SU-DHL-6 (cell line): Measurements from ENCODE around the gene NTRK2.

ENCODE experiments used
- H2AFZ ChIP-seq: fragments of 200-600 bp; sonication (generic); 2 replicates; pipeline ENCODE4 v1.6.1; 2014; ENCODE audit warnings: low read depth, mild to moderate bottlenecking, moderate library complexity, mixed read lengths, antibody characterized with exemption, low read length; ENCODE audit not compliant: severe bottlenecking
- H3F3A ChIP-seq: fragments of 200-600 bp; shearing (Covaris generic); 2 replicates; pipeline ENCODE4 v1.6.0; 2016; ENCODE audit warnings: antibody characterized with exemption, mild to moderate bottlenecking; ENCODE audit not compliant: insufficient read depth
- H3K27ac ChIP-seq: fragments of 200-600 bp; sonication (generic); 2 replicates; pipeline ENCODE4 v1.5.1; 2016; ENCODE audit warnings: low read depth, mild to moderate bottlenecking, low read length, moderate library complexity, mixed read lengths
- H3K27me3 ChIP-seq: fragments of 200-600 bp; sonication (generic), shearing (Covaris generic); 2 replicates; pipeline ENCODE4 v1.6.0; 2014; ENCODE audit warnings: mild to moderate bottlenecking, low read length
- H3K36me3 ChIP-seq: fragments of 200-600 bp; sonication (generic); 2 replicates; pipeline ENCODE4 v1.6.1; 2014; ENCODE audit warnings: mild to moderate bottlenecking, low read length, mixed read lengths
- H3K4me2 ChIP-seq: fragments of 300-600, 200-600 bp; shearing (Covaris generic), sonication (generic); 2 replicates; pipeline ENCODE4 v1.6.0; 2014; ENCODE audit warnings: low read length, low read depth, mild to moderate bottlenecking; ENCODE audit not compliant: poor library complexity, severe bottlenecking
- H3K4me3 ChIP-seq: fragments of 200-600 bp; sonication (generic); 2 replicates; pipeline ENCODE4 v1.5.1; 2014; ENCODE audit warnings: antibody characterized with exemption, low read length, mild to moderate bottlenecking, mixed read lengths; ENCODE audit not compliant: insufficient read depth, poor library complexity, severe bottlenecking
- H3K79me2 ChIP-seq: fragments of 200-600 bp; sonication (generic); 2 replicates; pipeline ENCODE4 v1.6.1; 2014; ENCODE audit warnings: mild to moderate bottlenecking, low read length, moderate library complexity; ENCODE audit not compliant: insufficient read depth
- H3K9ac ChIP-seq: fragments of 200-600 bp; sonication (generic); 2 replicates; pipeline ENCODE4 v1.7.0; 2014; ENCODE audit warnings: mild to moderate bottlenecking, low read length
- H3K9me2 ChIP-seq: fragments of 200-600 bp; sonication (generic); replicated peaks from 2 replicates; pipeline ENCODE4 v1.6.1; 2014; ENCODE audit warnings: low read length; ENCODE audit not compliant: insufficient read depth
- H3K9me3 ChIP-seq: fragments of 200-600 bp; sonication (generic); 2 replicates; pipeline ENCODE4 v1.6.1; 2014; ENCODE audit warnings: low read length, mixed read lengths; ENCODE audit not compliant: insufficient read depth
- H4K20me1 ChIP-seq: fragments of 200-600 bp; sonication (generic); 2 replicates; pipeline ENCODE4 v1.6.1; 2014; ENCODE audit warnings: low read depth, mild to moderate bottlenecking, antibody characterized with exemption, low read length, moderate library complexity, mixed read lengths
- EZH2phosphoT487 ChIP-seq: fragments of 200-600 bp; sonication (generic), shearing (Covaris generic); conservative IDR thresholded peaks from 2 replicates; pipeline ENCODE4 v1.6.1; 2018; ENCODE audit warnings: mild to moderate bottlenecking, antibody characterized with exemption, low read length, moderate library complexity, mixed read lengths
- TF ChIP-seq, protein P1 (sequence below): fragments of 200-600 bp; sonication (generic); IDR thresholded peaks from one replicate; pipeline ENCODE4 v1.5.1; 2017; ENCODE audit warnings: antibody characterized with exemption, mild to moderate bottlenecking, low read length, moderate library complexity; ENCODE audit not compliant: insufficient read depth, poor library complexity, severe bottlenecking

NTRK2 gene

DNA sequence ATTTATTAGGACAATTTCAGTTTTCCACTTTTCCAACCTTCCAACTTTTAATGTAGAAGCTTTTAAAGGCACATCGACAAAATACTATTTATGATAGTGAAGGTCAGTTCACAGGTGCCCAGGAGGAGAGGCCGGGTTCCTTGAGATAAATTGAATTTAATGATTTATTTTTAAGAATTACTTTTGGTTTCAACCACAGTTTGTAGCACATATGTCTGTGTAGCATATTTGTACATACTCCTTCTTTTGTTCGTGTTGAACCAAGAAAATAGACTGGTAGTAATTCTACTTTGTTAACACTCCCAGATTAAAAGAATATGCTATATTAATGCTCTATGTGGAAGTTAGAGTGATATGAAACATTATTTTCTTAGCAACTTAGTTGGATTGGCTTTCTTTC is 46.7 kb downstream of the NTRK2 start:
- Histone ChIP-seq H3K27me3 (no peaks in the 10 kb centered on the region), H3F3A (no peaks in the 10 kb centered on the region), H3K9me2 (no peaks in the 10 kb centered on the region), H3K36me3 (no peaks in the 10 kb centered on the region), H3K4me2 (no peak overlapping the region), H3K9ac (no peak overlapping the region), H4K20me1 (no peaks in the 10 kb centered on the region), H3K4me3 (no peak overlapping the region), H3K79me2 (no peaks in the 10 kb centered on the region), H3K27ac (no peak overlapping the region), H2AFZ (no peak overlapping the region), H3K9me3 (no peaks in the 10 kb centered on the region)
- TF ChIP-seq EZH2phosphoT487, result no peak
- TF ChIP-seq, protein P1, sequence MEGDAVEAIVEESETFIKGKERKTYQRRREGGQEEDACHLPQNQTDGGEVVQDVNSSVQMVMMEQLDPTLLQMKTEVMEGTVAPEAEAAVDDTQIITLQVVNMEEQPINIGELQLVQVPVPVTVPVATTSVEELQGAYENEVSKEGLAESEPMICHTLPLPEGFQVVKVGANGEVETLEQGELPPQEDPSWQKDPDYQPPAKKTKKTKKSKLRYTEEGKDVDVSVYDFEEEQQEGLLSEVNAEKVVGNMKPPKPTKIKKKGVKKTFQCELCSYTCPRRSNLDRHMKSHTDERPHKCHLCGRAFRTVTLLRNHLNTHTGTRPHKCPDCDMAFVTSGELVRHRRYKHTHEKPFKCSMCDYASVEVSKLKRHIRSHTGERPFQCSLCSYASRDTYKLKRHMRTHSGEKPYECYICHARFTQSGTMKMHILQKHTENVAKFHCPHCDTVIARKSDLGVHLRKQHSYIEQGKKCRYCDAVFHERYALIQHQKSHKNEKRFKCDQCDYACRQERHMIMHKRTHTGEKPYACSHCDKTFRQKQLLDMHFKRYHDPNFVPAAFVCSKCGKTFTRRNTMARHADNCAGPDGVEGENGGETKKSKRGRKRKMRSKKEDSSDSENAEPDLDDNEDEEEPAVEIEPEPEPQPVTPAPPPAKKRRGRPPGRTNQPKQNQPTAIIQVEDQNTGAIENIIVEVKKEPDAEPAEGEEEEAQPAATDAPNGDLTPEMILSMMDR, result no peak

DNA sequence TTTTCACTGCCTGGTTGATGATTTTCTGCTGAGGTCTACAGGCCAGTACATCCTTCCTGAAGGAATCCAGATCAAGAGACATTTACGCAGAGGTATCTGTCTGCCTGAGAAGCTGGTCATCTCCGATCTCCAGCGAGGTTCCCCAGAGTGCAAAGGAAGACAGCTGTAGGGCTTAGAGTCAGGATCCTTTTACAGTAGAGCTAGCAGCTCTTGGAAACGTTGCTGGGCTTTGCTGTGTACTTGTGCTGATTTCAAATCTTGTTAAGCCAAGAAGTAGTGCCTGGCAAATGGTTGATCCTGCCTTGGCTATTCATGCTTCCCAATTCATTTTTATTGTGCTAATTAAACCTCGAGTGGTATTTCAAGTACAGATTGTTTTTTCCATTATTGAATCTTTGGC is 48.9 kb downstream of the NTRK2 start:
- Histone ChIP-seq H3K9me3 (no peaks in the 10 kb centered on the region), H3K9ac (no peak overlapping the region), H3K4me3 (no peak overlapping the region), H3K27me3 (no peaks in the 10 kb centered on the region), H3K9me2 (no peaks in the 10 kb centered on the region), H3K36me3 (no peaks in the 10 kb centered on the region), H3F3A (no peaks in the 10 kb centered on the region), H4K20me1 (no peaks in the 10 kb centered on the region), H3K27ac (no peak overlapping the region), H3K79me2 (no peaks in the 10 kb centered on the region), H2AFZ (no peak overlapping the region), H3K4me2 (no peak overlapping the region)
- TF ChIP-seq, protein P1, result no peak
- TF ChIP-seq EZH2phosphoT487, result no peak

DNA sequence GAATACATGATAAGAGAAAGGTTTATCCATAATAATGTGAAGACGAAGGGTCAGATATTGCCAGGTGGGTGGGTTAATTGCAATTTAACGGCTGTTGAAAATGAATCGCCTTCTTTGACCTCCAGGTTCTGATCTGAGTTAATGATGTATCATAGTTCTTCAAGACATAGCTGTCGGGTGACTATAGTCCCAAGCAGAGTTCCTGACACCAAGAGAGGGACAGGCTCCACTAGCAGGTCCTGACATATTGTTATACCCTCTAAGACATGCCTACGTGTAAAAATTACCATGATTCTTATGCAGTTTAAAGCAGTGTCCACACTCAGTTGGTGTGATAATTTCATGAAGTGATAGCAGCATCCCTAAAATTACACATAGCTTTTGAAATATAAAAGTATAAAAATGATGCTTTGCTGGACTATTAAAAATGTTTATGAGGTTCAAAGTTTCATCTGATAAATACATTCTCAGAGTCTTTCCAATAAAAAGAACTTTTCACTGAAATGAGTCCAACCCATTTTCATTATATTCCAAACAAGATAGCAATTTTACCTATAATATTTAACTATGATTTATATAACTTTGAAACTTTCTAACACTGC is 53.0 kb downstream of the NTRK2 start:
- Histone ChIP-seq H3F3A (no peaks in the 10 kb centered on the region), H3K36me3 (no peaks in the 10 kb centered on the region), H3K9ac (no peak overlapping the region), H3K27ac (no peak overlapping the region), H3K4me3 (no peak overlapping the region), H2AFZ (no peak overlapping the region), H3K4me2 (no peak overlapping the region), H3K79me2 (no peaks in the 10 kb centered on the region), H3K9me2 (no peaks in the 10 kb centered on the region), H3K9me3 (no peaks in the 10 kb centered on the region), H4K20me1 (no peaks in the 10 kb centered on the region), H3K27me3 (no peaks in the 10 kb centered on the region)
- TF ChIP-seq EZH2phosphoT487, result no peak
- TF ChIP-seq, protein P1, result no peak
